CD4-positive, alpha-beta T cell treated with Interleukin-21 for 1 hour (primary cell): ENCODE measurements around the gene CRY2.
A peak's percentile ranks its signal among the peaks of the same experiment; 100 is the strongest.
"Not testable (repeated sequence)": the region's sequence is repeated elsewhere in the genome, so short reads cannot be mapped to it uniquely, and the experiment has no call there.

Experiments used
- DNase-seq: peaks from one replicate; pipeline ENCODE4 v3.0.0-alpha.2; 2020

The CRY2 gene

GRCh38 chr11:45900916-45901617 is 53.8 kb downstream of the CRY2 start:
- DNase-seq, result no peak

DNA sequence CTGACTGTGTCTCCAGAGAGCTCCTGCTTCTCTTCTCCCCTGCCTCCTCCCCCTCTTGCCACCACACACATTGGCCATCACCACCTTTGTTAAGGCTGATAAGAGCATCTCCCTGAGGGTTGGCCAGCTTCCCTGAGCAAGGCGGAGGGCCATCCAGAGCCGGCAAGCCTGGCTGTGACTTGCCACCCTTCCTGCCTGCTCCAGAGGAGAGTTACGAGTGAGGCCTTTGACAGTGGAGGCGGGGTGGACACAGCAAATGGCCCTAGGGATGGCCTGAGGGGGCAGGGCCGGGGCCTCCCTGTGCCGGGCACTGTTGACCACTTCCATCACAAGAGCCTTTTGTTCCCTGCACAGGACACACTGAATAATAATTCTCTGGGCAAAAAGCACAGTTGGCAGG is 54.4 kb downstream of the CRY2 start:
- DNase-seq, result no peak

- no peak for DNase-seq
Observed at GRCh38 chr11:45902452-45903380, 55.4 kb downstream of the CRY2 start.

DNA sequence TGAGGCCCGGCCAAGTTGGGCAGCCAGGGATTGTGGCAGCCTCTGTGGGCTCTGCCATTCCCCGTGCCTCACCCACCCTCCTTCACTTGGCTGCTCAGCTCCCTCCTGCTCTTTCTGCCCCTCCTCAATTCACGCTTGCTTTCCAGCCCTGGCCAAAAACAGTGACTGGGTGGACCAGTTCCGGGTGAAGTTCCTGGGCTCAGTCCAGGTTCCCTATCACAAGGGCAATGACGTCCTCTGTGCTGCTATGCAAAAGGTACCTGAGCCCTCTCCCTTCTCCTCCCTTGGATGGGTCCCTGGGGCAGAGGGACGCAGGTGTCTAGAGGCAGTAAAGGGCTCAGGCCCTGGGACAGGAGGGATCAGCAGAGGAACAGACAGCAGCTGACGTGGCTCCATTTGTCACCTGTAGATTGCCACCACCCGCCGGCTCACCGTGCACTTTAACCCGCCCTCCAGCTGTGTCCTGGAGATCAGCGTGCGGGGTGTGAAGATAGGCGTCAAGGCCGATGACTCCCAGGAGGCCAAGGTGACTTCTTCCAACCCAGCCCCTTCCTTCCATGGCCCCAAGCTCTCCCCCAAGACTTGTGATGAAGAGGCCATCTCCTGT is 57.1 kb downstream of the CRY2 start:
- no peak for DNase-seq

- DNase-seq, result no peak
Observed at GRCh38 chr11:45905095-45905494, 57.8 kb downstream of the CRY2 start.

DNA sequence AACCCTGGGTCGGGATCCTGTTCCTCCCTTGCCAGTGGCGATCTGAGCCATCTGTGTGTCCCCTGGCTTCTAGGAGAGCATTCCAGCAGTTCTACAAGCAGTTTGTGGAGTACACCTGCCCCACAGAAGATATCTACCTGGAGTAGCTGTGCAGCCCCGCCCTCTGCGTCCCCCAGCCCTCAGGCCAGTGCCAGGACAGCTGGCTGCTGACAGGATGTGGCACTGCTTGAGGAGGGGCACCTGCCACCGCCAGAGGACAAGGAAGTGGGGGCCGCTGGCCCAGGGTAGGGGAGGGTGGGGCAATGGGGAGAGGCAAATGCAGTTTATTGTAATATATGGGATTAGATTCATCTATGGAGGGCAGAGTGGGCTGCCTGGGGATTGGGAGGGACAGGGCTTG is 58.3 kb downstream of the CRY2 start:
- DNase-seq, result not testable (repeated sequence)

- DNase-seq, result no peak
Observed at GRCh38 chr11:45906096-45906682, 58.9 kb downstream of the CRY2 start.

DNA sequence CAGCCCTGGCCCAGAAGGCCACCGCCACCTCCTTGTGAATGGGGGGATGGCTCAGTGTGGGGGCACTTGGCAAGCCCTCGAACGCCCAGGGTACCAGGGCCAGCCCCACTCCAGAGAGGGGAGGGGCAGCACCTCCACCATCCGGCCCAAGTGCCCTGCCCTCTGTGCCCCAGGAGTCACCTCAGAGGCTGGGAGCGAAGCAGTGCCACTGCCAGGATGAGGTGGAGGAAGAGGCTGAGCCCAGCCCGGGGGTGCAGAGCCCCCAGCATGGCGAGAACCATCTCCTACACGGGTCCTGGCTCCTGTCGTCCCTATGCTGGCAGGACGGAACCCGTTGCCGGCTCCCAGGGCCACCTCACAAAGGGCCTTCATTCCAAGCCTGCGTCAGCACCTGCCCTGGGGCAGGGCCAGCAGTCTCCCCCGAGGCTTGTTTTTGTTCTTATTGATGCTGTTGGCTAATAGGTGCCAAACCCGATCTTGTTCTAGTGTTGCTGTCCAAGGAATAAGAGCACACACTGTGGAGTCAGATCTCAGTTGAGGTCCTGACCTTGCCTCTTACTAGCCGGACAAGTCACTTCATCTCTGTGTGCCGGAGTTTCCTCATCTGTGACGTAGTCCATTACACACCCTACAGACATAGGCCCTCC is 59.8 kb downstream of the CRY2 start, which contains the start of gene FREY1:
Gene FREY1, minus strand, starts transcription at position 307 of the 647 bp plus-strand sequence. Its CDS starts 26 bp downstream, at position 281.
- DNase-seq, result no peak

GRCh38 chr11:45907911-45908370 is 60.7 kb downstream of the CRY2 start:
- DNase-seq, result no peak

GRCh38 chr11:45909594-45910475 is 62.6 kb downstream of the CRY2 start:
- DNase-seq, result no peak

DNA sequence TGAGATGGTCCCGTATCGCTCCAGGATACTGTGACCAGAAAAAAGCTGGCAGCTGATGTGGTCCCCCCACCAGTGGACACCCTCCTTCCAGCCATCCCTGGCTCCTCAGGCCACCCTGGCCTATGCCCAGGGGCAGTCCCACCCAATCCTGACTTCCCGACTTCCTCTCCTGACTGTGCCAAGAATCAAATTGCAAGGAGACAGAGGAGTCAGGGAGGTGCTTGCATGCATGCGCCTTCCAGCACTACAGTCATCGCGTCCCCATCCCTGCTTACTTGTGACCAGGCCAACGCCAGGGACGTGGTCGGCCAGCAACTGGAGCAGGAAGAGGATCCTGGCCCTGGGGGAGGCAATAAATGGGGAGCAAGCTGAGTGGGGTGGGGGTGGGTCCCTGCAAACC is 63.3 kb downstream of the CRY2 start:
- no peak for DNase-seq

- no peak for DNase-seq
Observed at GRCh38 chr11:45913514-45913913, 66.2 kb downstream of the CRY2 start.

GRCh38 chr11:45913942-45914635 is 66.8 kb downstream of the CRY2 start:
- no peak for DNase-seq

DNA sequence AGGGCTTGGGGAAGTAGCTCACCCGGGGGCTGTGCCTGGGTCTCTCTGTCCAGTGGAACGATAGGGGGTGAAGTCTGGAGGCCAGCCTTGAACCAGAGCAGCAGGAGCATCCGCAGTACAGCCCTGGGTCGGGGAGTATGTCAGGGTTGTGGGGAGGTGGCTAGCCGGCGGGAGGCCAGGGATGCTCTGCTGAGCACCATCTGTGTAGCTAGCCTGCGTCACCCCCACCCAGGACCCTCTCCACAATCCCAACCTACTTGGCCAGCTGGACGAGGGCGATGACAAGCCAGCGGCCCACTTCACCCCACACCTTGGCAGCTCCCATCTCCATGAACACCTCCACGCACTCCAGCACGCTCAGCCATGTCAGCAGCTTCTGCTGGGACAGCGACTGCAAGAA is 68.2 kb downstream of the CRY2 start:
- no peak for DNase-seq

DNA sequence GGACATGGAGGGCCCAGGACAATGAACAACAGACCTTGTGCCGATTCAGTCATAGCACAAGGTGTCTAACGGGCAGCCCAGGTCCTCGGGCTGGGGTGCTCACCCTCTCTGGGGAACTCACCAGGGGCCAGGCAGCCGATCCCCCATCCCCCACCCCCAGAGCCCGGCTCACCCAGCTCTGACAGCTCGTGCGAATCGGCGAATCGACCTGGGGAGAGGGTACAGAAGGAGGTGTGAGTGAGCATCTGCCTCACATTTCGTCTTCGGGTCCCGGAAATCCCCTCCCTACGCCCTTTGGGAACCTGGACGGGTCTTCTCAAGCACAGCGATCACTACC is 70.0 kb downstream of the CRY2 start:
- DNase-seq, result no peak

GRCh38 chr11:45917623-45918330 is 70.5 kb downstream of the CRY2 start, which contains the start of gene PEX16:
Gene PEX16 (minus strand): TSS chr11:45917877. CDS start chr11:45917811, 66 bp downstream.
- peak; percentile 98 for DNase-seq

DNA sequence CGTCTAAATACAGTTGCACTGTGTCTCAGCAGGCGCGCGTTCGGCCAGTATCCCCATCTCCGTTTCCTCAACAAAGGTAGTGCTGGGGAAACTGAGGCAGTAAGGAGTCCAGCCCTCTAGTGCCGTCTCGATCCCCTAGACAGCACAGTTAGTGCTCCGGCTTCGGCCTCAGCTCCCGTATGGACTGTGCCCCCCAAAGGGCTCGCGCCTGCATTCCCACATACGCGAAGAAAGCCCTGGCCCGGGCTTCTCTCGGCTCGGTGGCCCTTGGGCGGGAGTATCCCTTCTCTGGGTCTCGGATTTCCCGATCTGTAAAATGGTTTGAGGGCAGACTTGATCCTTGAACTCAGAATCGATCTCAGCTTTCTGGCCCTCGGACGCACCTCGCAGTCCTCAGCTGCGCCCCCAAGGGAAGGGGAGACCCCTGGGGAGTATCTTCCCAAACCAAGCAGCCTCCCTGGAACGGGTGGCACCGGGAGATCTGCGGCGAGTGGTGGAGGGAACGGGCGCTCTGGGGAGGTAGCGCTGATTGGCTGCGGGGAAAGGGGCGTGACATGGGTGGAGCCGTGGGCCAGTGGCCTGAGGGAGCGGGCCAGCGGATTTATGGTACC is 71.2 kb downstream of the CRY2 start:
- peak; percentile 65 for DNase-seq

DNA sequence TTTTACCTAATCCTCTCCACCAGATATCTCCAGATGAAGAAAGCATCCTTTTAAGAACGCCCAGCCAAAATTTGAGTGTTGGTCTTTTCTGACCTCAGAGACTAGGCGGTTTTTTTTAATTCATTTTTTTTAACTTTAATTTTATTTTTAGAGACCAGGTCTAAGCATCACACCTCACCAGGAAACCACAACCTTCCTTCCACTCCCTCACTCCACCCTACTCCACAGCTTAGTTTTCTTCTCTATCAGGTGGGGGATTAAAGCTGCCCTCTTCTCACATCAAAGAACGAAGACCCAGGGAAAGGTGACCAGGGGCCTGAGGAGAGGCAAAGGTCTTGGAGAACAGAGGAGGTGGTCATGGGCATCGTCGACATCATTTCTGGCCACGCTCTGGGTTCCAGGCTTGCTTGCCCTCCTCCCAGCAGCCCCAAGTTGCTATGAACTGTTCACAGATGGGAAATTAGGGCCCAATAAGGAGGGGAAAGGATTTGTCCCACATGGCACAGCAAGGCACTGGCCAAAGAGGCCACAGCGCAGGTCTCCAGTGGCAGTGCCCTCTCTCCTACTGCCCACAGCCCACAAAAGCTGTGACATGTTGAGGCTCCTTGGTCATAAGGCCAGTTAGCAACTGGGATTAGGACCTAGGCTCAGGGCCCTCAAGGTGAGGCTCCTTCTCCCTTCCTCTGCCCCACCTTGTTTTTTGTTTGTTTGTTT is 71.8 kb downstream of the CRY2 start:
- no peak for DNase-seq
